K562 (cell line): Measurements from ENCODE around the gene OXSR1. TPM values are rescaled to one million over a fixed set of nuclear protein-coding genes. Genes with fewer than 3 reads are reported as not detected.

Source experiments
- BCL6 ChIP-seq: fragments of 250-450 bp; sonication (Bioruptor Pico); IDR thresholded peaks from 2 replicates; pipeline ENCODE4 v1.4.0; 2020
- CBX3 ChIP-seq, 2 experiments: IDR thresholded peaks; 1 replicate in 1 of 2; 2 replicates in 1 of 2; pipeline ENCODE4 v1.6.1; 2012; ENCODE audit warnings: inconsistent platforms in 2 of 2, low read length in 2 of 2, borderline replicate concordance in 1 of 2, control low read depth in 1 of 2
- CREB1 ChIP-seq, 2 experiments: sonication (generic) in 1 of 2; formaldehyde crosslinking in 1 of 2; IDR thresholded peaks; 2 replicates each; pipeline versions ENCODE4 v1.6.1 to v1.8.0; 2012 to 2022; ENCODE audit warnings: inconsistent platforms in 1 of 2, mild to moderate bottlenecking in 1 of 2, missing genetic modification reagents in 1 of 2, moderate library complexity in 1 of 2
- DIDO1 ChIP-seq: fragments of 450-650 bp; IDR thresholded peaks from 2 replicates; pipeline ENCODE4 v1.6.1; 2016; ENCODE audit warnings: low read depth, missing biosample characterization, missing genetic modification characterization
- FOXK2 ChIP-seq, 2 experiments: fragments of 450-650 bp; IDR thresholded peaks in 1 of 2; conservative IDR thresholded peaks in 1 of 2; 2 replicates each; pipeline ENCODE4 v1.6.1; 2016; ENCODE audit warnings: low read depth in 2 of 2, mild to moderate bottlenecking in 1 of 2
- FUS ChIP-seq: fragments of 200-400 bp; formaldehyde crosslinking; optimal IDR thresholded peaks from 2 replicates; pipeline ENCODE3; 2017; ENCODE audit warnings: low read depth, low read length
- LCOR ChIP-seq: sonication (generic); formaldehyde crosslinking; IDR thresholded peaks from 2 replicates; pipeline ENCODE4 v1.8.0; 2022; ENCODE audit warnings: mild to moderate bottlenecking, missing genetic modification reagents
- MED1 ChIP-seq: sonication (generic); formaldehyde crosslinking; IDR thresholded peaks from 2 replicates; pipeline ENCODE4 v1.8.1; 2023; ENCODE audit warnings: missing genetic modification reagents, borderline replicate concordance
- NR2C1 ChIP-seq, 2 experiments: fragments of 450-650 bp; IDR thresholded peaks; 2 replicates each; pipeline ENCODE4 v1.6.1; 2017; ENCODE audit warnings: mild to moderate bottlenecking in 2 of 2, antibody characterized with exemption in 1 of 2, inconsistent platforms in 1 of 2, missing compliant biosample characterization in 1 of 2, missing genetic modification characterization in 1 of 2
- NR4A1 ChIP-seq, 2 experiments: fragments of 250-450 bp in 1 of 2; fragments of 450-650 bp in 1 of 2; sonication (Bioruptor Pico) in 1 of 2; IDR thresholded peaks; 2 replicates each; pipeline versions ENCODE4 v1.4.0 to v1.6.1; 2016 to 2020; ENCODE audit warnings: mild to moderate bottlenecking in 2 of 2, missing compliant biosample characterization in 1 of 2, missing genetic modification characterization in 1 of 2, moderate library complexity in 1 of 2
- TBL1XR1 ChIP-seq, 2 experiments: IDR thresholded peaks; 2 replicates each; pipeline ENCODE4 v1.6.1; 2012; ENCODE audit warnings: improper control_type of control experiment in 2 of 2, low read length in 2 of 2, mild to moderate bottlenecking in 1 of 2
- TEAD4 ChIP-seq, 2 experiments: sonication (generic) in 1 of 2; formaldehyde crosslinking in 1 of 2; IDR thresholded peaks; 2 replicates each; pipeline versions ENCODE4 v1.6.1 to v1.8.0; 2012 to 2022; ENCODE audit warnings: borderline replicate concordance in 1 of 2, inconsistent platforms in 1 of 2, low read length in 1 of 2, mild to moderate bottlenecking in 1 of 2, missing genetic modification reagents in 1 of 2
- TSC22D4 ChIP-seq: fragments of 450-650 bp; IDR thresholded peaks from 2 replicates; pipeline ENCODE4 v1.6.1; 2016; ENCODE audit warnings: missing genetic modification characterization, missing biosample characterization, control low read depth
- ZNF175 ChIP-seq: fragments of 200-800 bp; sonication (Bioruptor generic); IDR thresholded peaks from 2 replicates; pipeline ENCODE4 v1.6.1; 2016; ENCODE audit warnings: low read depth, mild to moderate bottlenecking, missing genetic modification characterization, missing compliant biosample characterization
- ZNF263 ChIP-seq: sonication (generic); formaldehyde crosslinking; IDR thresholded peaks from 2 replicates; pipeline ENCODE4 v1.8.0; 2022; ENCODE audit warnings: mild to moderate bottlenecking, missing genetic modification reagents, borderline replicate concordance
- polyA plus RNA-seq, 8 experiments: library from polyadenylated mRNA; depleted of rRNA in 4 of 8; stranded (reverse) in 5 of 8; unstranded in 3 of 8; fragments of >200 nt; fragmentation: Nextera tagmentation in 2 of 8; fragmentation: Illumina TruSeq in 1 of 8; extraction: Ambion mirVana in 2 of 8; extraction: Trizol in 1 of 8; gene quantifications; 2 replicates each; pipeline versions ENCODE4 v1.2.1 to v1.2.3, GENCODE V29; 2011 to 2014; ENCODE audit warnings: inconsistent platforms in 1 of 8, missing spikeins in 1 of 8
- total RNA-seq, 7 experiments: library from RNA; depleted of rRNA in 6 of 7; stranded (reverse); fragments of >200 nt in 6 of 7; fragmentation: Illumina TruSeq in 2 of 7; extraction: Trizol in 2 of 7; gene quantifications; 2 replicates each; pipeline versions ENCODE4 v1.2.1 to v1.2.3, GENCODE V29; 2011 to 2021; ENCODE audit warnings: low replicate concordance in 1 of 7
- TF ChIP-seq, protein P1 (sequence below): fragments of 200-400 bp; formaldehyde crosslinking; IDR thresholded peaks from 2 replicates; pipeline ENCODE4 v1.6.1; 2017; ENCODE audit warnings: mild to moderate bottlenecking, low read depth, low read length, moderate library complexity
- TF ChIP-seq, protein P2 (sequence below): fragments of 250-450 bp; sonication (Bioruptor Pico); IDR thresholded peaks from 2 replicates; pipeline ENCODE4 v1.5.0; 2021
- TF ChIP-seq, protein P3 (sequence below): fragments of 150-350 bp; conservative IDR thresholded peaks from 2 replicates; pipeline ENCODE4 v1.6.1; 2014; ENCODE audit warnings: low read length
- TF ChIP-seq, protein P4 (sequence below): sonication (generic); formaldehyde crosslinking; IDR thresholded peaks from 2 replicates; pipeline ENCODE4 v1.8.0; 2022; ENCODE audit warnings: missing genetic modification reagents, mild to moderate bottlenecking, borderline replicate concordance

OXSR1 gene
- total and polyA plus RNA-seq, 9 of the 15 experiments (the other 6 are each of a cell fraction or from before 2014, with no cell fraction given) = 15.7 to 87.6 (median 48.7) TPM

DNA sequence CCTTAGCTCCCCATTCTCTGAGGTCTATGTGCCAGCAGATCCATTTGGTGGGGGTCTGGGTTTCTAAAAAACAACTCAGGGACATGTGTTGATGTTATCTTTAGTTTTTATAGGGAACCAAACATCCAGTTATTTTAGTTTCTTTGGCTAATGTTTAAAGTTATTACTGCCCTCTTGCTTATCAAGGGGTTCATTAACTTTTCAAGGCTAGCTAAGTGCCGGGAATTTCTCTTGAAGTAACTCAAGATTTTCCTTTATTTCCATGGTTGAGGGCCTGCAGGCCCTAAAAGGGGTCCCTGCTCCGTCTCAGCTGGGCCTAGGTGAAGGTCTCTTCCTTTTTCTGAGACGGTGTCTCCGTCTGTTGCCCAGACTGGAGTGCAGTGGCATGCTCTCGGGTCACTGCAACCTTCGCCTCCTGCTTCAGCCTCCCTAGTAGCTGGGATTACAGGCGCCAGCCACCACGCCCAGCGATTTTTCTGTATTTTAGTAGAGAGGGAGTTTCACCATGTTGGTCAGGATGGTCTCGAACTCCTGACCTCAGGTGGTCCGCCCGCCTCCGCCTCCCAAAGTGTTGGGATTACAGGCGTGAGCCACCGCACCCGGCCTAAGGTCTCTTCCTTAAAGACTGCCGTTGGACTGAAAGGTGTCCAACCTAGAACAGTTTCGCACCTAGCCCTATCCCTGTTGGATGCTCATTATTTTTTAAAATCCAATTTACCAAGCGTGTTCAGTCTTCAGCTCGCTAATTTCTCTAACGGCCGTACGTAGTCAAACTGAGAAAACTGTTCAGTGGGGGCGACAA lies 1.3 kb upstream of the OXSR1 start (continued):
- TF ChIP-seq, protein P1, sequence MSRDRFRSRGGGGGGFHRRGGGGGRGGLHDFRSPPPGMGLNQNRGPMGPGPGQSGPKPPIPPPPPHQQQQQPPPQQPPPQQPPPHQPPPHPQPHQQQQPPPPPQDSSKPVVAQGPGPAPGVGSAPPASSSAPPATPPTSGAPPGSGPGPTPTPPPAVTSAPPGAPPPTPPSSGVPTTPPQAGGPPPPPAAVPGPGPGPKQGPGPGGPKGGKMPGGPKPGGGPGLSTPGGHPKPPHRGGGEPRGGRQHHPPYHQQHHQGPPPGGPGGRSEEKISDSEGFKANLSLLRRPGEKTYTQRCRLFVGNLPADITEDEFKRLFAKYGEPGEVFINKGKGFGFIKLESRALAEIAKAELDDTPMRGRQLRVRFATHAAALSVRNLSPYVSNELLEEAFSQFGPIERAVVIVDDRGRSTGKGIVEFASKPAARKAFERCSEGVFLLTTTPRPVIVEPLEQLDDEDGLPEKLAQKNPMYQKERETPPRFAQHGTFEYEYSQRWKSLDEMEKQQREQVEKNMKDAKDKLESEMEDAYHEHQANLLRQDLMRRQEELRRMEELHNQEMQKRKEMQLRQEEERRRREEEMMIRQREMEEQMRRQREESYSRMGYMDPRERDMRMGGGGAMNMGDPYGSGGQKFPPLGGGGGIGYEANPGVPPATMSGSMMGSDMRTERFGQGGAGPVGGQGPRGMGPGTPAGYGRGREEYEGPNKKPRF = no peak
- TF ChIP-seq TEAD4 (IDR thresholded peaks at IDR 0.05; ENCODE audit: low read length) = no peak
- no peak for TF ChIP-seq TEAD4 (CRISPR knock-in tag; IDR thresholded peaks at IDR 0.05; ENCODE audit: borderline replicate concordance)
- TF ChIP-seq FUS = no peak
- TF ChIP-seq MED1 (CRISPR knock-in tag) = no peak
- no peak for TF ChIP-seq LCOR (CRISPR knock-in tag)
- no peak for TF ChIP-seq CBX3 (IDR thresholded peaks at IDR 0.05; ENCODE audit: borderline replicate concordance in 1 of 2, low read length in 2 of 2)
- TF ChIP-seq, protein P2, sequence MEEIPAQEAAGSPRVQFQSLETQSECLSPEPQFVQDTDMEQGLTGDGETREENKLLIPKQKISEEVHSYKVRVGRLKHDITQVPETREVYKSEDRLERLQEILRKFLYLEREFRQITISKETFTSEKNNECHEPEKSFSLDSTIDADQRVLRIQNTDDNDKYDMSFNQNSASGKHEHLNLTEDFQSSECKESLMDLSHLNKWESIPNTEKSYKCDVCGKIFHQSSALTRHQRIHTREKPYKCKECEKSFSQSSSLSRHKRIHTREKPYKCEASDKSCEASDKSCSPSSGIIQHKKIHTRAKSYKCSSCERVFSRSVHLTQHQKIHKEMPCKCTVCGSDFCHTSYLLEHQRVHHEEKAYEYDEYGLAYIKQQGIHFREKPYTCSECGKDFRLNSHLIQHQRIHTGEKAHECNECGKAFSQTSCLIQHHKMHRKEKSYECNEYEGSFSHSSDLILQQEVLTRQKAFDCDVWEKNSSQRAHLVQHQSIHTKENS (CRISPR knock-in tag) = no peak
- no peak for TF ChIP-seq FOXK2 (conservative IDR thresholded peaks at IDR 0.05 in 1 of 2, IDR thresholded peaks at IDR 0.05 in 1 of 2; ENCODE audit: low read depth in 2 of 2)
- TF ChIP-seq NR2C1 (IDR thresholded peaks at IDR 0.05) = no peak
- no peak for TF ChIP-seq NR2C1 (tag; IDR thresholded peaks at IDR 0.05)
- TF ChIP-seq DIDO1 (tag) = no peak
- TF ChIP-seq BCL6 (CRISPR knock-in tag) = no peak
- TF ChIP-seq, protein P3, sequence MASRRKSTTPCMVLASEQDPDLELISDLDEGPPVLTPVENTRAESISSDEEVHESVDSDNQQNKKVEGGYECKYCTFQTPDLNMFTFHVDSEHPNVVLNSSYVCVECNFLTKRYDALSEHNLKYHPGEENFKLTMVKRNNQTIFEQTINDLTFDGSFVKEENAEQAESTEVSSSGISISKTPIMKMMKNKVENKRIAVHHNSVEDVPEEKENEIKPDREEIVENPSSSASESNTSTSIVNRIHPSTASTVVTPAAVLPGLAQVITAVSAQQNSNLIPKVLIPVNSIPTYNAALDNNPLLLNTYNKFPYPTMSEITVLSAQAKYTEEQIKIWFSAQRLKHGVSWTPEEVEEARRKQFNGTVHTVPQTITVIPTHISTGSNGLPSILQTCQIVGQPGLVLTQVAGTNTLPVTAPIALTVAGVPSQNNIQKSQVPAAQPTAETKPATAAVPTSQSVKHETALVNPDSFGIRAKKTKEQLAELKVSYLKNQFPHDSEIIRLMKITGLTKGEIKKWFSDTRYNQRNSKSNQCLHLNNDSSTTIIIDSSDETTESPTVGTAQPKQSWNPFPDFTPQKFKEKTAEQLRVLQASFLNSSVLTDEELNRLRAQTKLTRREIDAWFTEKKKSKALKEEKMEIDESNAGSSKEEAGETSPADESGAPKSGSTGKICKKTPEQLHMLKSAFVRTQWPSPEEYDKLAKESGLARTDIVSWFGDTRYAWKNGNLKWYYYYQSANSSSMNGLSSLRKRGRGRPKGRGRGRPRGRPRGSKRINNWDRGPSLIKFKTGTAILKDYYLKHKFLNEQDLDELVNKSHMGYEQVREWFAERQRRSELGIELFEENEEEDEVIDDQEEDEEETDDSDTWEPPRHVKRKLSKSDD = no peak
- no peak for TF ChIP-seq ZNF263 (CRISPR knock-in tag)
- 0 out of 4 replicates have a peak, but pooled peaks of 1 of the 2 experiments have one; percentile 36 for TF ChIP-seq TBL1XR1 (IDR thresholded peaks at IDR 0.05; ENCODE audit: low read length in 2 of 2)
- TF ChIP-seq TSC22D4 (tag) = no peak
- peak; percentile 47; the same call in 1 of the 2 replicates for TF ChIP-seq ZNF175 (CRISPR knock-in tag)
- TF ChIP-seq, protein P4, sequence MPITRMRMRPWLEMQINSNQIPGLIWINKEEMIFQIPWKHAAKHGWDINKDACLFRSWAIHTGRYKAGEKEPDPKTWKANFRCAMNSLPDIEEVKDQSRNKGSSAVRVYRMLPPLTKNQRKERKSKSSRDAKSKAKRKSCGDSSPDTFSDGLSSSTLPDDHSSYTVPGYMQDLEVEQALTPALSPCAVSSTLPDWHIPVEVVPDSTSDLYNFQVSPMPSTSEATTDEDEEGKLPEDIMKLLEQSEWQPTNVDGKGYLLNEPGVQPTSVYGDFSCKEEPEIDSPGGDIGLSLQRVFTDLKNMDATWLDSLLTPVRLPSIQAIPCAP = no peak
- no peak for TF ChIP-seq NR4A1 (CRISPR knock-in tag; IDR thresholded peaks at IDR 0.05)
- TF ChIP-seq NR4A1 (tag; IDR thresholded peaks at IDR 0.05) = no peak
- no peak for TF ChIP-seq CREB1 (IDR thresholded peaks at IDR 0.05)
- TF ChIP-seq CREB1 (CRISPR knock-in tag; IDR thresholded peaks at IDR 0.05) = no peak
